HG02970 (cell line): ENCODE measurements around the gene GPR61.
A peak's percentile ranks its signal among the peaks of the same experiment; 100 is the strongest.

Experiments
- ATAC-seq: cut with Tn5 transposase; IDR thresholded peaks from one replicate; pipeline ENCODE4 v1.9.1; 2021; ENCODE audit warnings: mild to moderate bottlenecking, moderate library complexity, moderate number of reproducible peaks; ENCODE audit not compliant: unreplicated experiment, low FRiP score

GPR61 gene

DNA sequence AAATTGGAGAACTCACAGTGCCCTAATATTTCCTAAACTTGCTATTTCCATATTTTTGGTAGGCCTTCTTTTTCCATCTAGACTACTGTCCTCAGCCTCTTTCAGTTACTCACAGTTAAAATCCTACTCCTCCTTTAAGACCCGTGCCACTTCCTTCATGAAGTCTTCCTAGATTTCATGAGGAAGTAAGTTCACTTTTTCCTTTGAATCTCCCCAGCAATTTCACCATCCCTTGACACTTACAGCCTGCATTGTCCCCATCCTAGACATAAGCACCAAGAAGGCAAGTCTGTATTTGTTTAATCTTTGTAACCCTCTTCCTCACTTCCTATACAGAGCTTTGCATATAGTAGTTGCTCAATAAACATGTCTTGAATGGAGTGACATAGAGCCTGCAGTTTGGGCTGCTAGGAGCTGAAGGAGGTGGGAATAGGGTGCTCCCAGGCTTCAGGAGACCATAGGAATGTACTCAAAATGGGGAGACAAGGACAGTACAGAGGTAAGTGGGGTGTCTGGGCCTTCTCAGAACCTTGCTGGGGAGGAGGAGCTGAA lies 5.3 kb upstream of the GPR61 start:
- no peak for ATAC-seq

DNA sequence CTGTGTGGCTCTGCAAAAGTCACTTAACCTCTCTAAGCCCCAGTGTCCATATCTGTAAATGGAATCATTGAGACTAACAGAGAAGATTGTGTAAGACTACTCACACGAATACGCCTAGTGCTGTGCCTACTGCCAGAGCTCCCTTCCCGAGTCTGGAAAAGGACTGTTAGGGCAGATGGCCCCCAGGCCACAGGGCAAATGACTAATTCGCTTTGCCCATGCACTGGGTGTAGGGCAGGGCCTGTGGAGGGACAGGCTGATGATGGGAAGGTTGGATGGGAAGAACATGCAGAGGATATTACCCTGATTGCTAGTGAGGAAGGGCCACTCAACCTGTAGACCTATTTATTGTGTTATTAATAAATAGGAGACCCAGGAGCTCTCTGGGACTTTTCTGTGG lies 4.2 kb upstream of the GPR61 start:
- no peak for ATAC-seq

DNA sequence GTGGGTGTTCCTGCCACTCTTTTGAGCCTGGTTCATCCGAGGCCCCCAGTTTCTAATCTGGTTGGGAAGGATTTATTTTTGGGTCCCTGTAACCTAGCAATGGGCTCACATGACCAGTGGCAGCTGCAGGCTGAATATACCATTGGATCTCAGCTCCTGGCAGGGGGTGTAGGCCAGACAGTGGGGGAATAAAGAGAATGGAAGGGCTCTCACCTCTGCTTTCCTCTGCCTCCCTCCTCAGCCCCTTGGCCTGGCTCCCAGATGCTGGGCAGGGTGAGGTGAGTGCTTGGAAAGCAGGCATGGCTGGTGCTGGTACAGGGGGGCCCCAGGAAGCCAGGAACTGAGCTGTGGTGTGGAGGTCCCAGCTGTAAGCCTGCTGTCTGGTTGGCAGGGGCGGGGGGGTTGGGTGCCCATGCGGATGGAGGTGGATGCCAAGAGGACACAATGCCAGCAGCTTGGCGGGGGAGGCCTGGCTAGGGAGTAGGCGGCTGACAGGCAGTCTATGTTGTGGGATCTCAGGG lies 3.6 kb upstream of the GPR61 start:
- no peak for ATAC-seq

DNA sequence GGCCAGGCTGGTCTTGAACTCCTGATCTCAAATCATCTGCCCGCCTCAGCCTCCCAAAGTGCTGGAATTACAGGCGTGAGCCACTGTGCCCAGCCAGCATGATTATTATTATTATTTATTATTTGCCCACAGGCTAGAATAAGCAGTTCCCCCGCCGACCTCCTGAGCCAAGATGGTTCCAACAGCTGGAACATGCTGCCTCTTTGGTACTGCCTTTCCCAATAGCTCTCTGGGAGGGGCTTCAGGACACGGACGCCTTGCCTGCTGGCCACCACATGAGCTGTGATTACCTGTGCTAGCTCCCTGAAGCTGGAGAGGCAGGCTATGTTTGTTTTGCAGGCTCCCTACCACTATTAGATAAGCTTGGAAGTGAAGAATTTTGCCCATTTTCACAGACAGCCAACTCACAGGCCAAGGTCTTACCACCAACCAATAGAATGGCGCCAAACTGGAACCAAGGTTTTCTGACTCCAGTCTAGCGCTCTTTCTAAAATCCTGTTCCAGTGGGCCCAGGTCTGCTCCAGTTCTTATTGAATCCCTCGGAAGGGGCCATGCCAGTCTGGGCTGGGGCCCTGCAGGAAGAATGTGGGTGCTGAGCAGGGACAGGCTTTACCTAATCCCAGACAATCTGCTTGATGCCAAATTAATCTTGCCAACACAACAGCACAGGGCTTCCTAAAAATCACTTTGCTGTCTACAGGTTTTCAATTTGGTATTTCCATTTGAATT lies 2.1 kb upstream of the GPR61 start:
- ATAC-seq, result no peak

DNA sequence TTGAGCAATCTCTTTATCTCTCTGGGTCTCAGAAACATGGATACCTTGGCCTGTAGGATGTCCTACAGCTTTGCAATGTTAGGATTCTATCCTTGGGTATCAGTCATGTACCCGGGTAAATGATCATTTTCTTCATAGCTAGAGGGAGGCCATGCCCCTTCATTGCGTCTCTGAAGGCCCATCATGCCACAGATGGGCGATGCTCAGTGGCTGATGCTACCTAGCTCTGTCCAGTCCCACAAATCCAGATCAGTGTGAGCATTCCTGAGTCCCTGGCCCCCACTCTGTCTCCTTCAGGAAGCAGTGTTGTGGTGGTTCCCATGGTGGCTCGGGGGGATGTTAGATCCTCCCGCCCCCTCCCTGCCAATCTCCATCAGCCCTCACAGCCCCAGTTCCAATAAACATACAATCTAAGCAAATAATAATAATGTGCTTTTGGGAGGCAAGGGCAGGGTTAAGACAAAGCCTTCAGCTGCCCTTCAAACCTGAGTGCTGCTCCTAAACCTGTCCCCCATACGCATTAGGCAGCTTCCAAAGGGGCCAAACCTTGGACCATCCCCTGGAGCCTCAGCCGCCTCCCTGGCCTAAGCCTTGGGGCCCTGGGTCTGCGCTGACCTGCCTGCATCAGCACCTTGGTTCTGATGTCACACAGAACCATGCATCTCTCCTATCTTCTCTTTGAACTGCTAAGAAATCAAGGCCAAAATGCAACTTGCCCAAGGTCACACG lies 681 bp upstream of the GPR61 start:
- ATAC-seq, result no peak

DNA sequence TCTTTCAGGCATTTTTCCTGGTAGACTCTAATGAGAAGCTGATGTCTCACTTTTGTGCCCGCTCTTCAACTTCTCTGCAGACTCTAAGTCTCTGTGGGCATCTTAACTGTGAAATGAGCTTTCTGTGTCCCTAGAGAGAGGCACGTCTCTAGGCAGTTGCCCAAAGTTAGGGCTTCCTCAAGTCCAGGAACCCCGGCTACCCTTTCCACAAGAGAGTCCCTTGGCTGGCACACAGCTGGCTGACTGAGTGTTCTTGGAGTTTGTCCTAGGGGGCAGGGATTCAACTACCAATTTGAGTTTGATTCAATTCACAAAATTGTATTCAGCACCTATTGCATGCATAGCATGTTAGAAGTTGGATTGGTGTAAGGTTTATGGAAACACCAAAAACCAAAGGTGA lies 1.4 kb downstream of the GPR61 start:
- no peak for ATAC-seq

DNA sequence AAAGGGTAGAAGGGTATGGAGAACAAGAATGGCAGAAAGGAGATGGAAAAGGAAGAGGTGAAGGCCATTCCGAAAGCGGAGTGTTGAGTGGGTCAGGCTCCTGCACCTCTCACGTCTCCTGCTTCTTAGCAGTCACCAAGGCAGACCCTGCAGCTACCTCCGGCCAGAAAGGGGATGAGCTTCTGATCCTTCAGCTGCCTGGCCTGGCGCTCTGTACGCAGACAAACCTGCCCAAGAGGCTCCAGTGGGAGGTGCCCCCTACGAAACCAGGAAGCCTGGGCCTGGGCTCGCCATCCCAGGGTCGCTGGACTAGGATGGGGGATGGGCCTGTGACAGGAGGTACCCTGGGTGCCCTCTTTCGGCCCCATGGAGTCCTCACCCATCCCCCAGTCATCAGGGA lies 3.0 kb downstream of the GPR61 start:
- no peak for ATAC-seq

DNA sequence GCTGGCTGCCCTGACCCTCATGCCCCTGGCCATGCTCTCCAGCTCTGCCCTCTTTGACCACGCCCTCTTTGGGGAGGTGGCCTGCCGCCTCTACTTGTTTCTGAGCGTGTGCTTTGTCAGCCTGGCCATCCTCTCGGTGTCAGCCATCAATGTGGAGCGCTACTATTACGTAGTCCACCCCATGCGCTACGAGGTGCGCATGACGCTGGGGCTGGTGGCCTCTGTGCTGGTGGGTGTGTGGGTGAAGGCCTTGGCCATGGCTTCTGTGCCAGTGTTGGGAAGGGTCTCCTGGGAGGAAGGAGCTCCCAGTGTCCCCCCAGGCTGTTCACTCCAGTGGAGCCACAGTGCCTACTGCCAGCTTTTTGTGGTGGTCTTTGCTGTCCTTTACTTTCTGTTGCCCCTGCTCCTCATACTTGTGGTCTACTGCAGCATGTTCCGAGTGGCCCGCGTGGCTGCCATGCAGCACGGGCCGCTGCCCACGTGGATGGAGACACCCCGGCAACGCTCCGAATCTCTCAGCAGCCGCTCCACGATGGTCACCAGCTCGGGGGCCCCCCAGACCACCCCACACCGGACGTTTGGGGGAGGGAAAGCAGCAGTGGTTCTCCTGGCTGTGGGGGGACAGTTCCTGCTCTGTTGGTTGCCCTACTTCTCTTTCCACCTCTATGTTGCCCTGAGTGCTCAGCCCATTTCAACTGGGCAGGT lies 3.8 kb downstream of the GPR61 start:
- ATAC-seq, result no peak

DNA sequence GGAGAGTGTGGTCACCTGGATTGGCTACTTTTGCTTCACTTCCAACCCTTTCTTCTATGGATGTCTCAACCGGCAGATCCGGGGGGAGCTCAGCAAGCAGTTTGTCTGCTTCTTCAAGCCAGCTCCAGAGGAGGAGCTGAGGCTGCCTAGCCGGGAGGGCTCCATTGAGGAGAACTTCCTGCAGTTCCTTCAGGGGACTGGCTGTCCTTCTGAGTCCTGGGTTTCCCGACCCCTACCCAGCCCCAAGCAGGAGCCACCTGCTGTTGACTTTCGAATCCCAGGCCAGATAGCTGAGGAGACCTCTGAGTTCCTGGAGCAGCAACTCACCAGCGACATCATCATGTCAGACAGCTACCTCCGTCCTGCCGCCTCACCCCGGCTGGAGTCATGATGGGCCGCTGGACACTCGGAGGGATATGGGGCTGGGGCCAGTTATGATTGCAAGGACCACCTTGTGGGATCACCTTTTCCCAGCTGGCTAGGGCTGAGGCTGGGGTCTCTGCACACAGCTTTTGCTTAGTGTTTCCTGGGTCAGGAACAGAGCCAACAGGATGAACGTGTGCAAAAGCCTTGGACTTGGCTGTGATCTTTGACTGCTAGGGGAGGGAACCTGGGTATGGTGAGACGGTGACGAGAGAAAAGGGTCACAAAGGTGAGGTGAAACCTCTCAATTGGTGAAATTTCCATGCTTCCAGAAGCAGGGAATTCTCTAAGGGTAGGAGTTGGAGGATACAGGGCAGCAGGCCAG lies 4.5 kb downstream of the GPR61 start:
- no peak for ATAC-seq

DNA sequence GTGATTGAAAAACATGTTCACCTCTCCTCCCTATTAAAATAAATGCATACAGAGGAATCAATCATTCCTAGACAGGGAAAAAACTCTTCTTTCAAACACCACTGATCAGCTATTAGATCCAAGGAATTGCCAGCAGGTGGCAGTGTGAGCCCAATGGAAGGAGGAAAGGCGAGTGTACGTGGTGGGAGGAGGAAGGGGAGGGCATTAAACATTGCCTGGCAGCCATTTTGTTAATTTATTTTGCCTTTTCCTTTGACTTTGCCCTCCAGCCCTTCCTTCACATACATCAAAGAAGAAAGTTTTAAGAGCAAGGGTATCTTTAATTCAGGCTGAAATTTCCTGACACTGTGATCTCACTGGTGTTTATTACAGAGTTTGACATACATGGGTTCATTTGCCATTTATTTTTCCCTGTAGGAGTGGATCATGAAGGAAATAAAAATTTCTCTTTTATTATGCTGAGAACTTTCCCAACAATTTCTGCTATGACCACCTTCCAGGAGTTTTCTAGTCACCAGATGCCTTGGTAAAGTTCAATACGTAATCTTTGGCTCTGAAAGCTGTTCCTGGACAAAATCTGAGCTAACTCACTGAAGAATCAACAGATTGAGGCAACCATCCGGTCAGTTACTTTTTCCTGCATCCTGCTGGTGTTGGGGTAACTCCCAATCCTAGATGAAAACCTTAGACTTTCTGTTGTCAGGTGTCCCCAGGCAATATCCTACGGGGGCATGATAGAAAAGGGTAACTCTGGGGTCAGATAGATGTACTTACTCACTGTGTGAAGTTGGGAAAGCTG lies 6.8 kb downstream of the GPR61 start:
- ATAC-seq, result no peak

DNA sequence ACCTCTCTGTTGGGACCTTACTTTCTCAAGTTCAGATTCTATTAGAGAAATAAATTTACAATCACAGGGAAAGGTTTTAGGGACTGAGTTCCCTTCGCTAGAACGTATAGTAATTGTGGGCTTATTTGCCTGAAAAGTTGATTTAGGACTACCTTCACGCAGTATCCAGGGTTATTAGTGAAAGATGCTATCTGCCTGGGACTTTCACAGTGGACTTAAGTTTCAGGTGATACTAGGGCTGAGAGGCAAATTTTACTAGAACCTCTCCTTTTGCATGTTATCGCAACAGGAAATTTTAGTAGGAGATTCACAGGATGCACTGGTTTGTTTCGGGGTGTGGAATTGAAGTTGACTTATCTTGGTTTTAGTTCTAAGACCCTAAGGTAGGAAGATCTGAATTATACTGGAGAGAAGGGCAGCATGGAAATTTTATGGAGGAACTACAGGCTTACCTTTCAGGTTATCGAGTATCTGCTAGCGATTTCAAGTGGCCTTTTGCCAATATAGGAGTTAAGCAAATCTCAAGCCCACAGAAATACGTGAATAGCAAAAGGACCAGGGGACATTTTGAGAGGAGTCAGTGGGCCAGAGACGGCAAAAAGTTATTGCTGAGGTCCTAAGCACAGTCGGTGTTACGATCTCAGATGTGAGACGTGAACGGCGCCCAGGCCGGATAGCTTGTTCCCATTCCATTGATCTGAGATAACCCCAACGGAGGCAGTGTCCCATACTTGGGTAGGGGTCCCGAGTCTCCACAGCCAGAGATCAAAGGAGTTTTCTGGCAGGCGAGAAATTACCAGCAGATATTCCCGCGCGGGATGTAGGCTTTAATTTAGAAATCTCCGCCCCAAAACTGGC lies 8.0 kb downstream of the GPR61 start:
- ATAC-seq, result peak; percentile 2

DNA sequence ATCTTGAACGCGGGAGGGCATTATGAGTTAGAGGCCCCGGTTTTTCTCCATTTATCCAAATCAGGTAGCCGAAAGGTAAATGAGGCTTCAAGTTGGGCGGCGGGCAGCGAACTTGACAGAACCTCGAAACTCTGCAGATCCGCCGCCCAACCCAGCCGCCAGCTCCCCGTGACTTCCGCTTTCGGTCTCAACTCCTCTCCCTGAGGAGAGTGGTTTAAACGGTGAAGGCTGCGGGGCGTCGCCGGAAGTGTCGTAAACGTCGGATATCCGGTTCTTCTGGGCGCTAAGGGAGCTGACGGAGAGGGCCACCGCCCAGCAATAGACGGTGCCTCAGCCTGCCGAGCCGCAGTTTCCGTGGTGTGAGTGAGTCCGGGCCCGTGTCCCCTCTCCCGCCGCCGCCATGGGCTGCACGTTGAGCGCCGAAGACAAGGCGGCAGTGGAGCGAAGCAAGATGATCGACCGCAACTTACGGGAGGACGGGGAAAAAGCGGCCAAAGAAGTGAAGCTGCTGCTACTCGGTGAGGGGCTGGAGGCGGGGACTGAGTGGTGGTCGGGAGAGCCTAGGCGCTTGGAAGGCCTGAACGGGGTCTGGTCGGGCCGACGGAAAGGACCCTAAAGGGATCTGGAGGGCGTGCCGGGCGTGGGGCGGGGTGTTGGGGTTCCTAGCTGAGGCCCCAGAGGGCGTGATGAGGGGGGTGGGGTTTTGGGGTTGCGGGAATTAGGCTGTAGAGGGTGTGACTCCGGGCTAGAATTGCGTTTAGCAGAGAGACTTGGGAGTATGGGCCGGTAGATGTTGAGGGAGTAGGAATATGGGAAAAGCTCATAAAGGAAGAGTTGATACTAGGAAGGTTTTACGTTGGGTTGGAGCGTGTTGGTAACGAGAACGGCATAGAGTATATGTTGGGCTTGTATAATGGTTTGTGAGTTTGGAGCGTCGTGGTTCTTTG lies 8.9 kb downstream of the GPR61 start, which contains the start of gene GNAI3:
GNAI3 (plus strand) TSS at position 295 of the 947 bp plus-strand sequence; CDS start at position 401, 106 bp downstream.
- peak; percentile 68 for ATAC-seq

DNA sequence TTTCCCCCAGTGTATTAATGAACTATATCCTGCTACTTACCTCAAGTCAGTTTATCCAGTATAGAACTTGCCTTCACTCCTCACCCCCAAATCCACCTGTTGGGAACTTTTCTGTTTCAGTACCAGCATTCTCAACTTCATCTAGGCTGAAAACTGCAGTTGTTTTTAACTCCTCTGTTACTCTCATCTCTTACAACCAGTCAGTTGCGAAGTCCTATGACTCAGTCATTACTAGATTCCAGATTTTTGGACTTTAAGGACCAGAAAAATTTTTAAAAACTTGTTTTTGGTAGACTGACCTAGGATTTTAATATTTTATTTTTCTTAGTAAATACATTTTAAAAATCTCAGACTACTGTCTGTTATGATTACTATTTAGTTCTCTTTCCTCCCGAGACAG lies 16.9 kb downstream of the GPR61 start:
- ATAC-seq, result no peak

DNA sequence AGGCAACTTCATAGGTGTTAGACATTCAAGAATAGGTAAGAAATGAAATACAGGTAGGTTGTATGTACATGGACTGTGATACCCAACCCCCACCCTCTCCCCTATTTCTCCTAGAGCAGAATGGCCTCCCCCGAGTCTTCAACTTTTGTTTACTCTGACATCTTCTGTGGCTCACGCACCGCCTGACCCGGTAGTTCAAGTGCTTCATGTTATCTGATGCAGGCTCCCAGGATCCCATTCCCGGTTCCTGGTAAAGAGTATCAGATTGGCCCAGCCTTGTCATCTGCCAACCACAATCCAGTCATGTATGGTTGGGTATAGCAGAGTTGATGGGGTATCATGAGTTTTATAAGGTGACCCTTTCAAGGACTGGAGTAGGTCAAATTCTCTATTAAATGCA lies 17.8 kb downstream of the GPR61 start:
- no peak for ATAC-seq

DNA sequence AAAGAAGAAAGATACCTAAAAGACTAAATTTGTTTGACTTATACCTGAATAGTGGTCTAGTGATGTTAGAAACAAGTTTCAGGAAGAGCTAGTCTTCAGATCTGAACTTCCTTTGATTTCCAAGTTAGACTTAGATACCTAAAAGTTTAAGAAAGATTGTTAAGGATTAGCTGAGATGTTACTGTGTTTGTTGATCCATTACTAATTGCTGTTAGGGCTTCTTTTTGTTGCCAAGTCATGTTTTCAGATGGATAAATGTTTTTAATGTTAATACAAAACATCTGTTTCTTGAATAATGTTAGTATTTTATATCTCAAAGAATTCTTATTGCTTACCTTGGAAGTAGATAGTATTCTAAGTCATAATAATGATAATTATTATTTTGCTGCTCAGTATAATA lies 20.3 kb downstream of the GPR61 start:
- no peak for ATAC-seq

DNA sequence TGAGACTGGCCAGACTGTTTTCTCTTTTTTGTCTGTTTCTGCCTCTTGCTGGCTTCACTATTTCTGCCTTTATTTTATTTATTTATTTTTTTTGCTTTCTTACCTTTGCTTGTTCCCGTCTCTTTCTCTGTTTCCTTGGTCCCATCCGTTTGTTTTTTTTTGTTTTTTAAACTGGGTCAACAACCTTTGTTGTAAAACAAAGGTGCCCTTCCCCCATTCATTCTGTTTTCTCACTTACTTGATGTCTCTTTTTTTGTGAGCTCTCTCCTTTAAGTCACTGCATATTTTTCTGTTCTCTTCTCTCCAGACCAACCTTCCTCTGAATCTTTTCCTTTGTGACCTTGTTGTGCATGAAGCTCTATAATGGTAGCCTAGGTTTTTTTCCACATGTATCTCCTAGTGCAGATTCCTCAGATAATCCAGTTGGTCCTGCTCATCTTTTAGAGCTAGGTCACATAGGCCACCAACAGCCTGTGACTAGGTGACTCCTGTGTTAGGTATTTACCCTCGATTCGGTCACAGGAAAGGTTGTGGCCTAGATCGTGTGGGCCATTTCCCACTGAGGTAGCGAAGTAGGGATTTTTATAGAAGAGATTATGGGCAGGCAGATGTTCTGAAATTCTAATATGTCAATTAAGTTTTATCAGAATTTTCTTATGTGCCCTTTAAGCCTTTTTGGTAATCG lies 24.7 kb downstream of the GPR61 start:
- no peak for ATAC-seq

DNA sequence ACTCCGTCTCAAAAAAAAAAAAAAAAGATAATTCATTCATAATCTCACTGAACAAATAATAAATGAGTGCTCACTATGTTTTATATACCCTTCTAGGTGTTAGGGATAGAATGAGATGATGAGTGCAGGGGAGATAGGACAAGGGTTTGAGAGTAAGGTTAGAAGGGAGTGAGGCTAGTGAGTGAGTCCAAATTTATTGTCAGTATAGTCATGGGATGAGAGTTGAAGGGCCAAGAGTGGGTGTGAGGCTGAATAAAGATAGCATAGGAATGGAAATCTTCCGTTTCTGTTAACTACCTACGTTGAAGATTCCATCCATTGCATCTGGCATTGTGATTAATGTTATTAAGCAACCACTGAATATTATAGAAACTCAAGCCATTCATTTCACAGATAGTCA lies 25.6 kb downstream of the GPR61 start:
- ATAC-seq, result no peak
